ENCODE measurements around the gene PPM1G.

DNA sequence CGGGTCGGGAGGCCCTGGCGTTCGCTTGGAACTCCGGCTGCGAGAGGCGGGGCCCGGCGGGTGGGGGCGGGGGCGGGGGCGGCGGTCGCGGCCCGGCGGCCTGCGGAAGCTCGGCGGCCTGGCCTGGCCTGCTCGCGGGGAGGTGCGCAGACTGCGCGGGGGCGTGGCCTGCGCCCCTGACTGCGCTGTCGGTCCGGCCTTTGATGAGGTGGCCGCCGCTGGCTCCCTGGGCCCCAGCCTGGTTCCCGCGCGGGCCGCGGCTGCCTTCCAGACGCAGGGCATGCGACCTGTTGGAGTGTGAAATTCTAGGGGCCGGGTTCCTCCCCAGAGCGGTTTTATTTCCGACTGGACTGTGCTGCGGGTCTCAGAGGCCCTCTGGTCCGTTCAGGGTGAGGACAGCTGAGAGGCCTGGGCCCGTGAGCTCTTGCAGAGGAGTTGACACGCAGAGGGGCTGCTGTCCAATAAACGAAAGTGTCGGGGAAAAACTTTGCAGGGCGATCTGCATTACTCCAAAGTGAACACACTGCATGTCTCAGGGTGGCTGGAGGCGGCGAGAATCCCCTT lies 19.7 kb upstream of the PPM1G start:
- TF ChIP-seq CTCF (IDR thresholded peaks at IDR 0.05; ENCODE audit: borderline replicate concordance, extremely low read depth, low read length, poor library complexity, severe bottlenecking) = no peak
- TF ChIP-seq EZH2 (IDR thresholded peaks at IDR 0.05; ENCODE audit: borderline replicate concordance, low read depth, low read length, severe bottlenecking) = no peak

Data from DND-41 (cell line).